Ovary (tissue), 9 donors: ENCODE data around the gene GTPBP6. TPM values are rescaled to one million over a fixed set of nuclear protein-coding genes. Genes with fewer than 3 reads are reported as not detected.
A peak's percentile ranks its signal among the peaks of the same experiment; 100 is the strongest.

Source experiments
- DNase-seq, 5 donors: peaks; one replicate each; pipeline ENCODE4 v3.0.0-alpha.2; 2019 to 2020
- H3K27ac ChIP-seq, 2 donors: fragments of 200-600 bp; one replicate each; pipeline versions ENCODE4 v1.5.1 to v1.8.0; 2019 to 2022
- H3K27me3 ChIP-seq: fragments of 200-600 bp; one replicate; pipeline ENCODE4 v1.8.0; 2022
- H3K36me3 ChIP-seq: fragments of 200-600 bp; sonication (generic); one replicate; pipeline ENCODE4 v1.5.1; 2019
- H3K4me1 ChIP-seq: one replicate; pipeline ENCODE4 v1.8.1; 2013; ENCODE audit warnings: mild to moderate bottlenecking, moderate library complexity; ENCODE audit not compliant: insufficient read depth
- H3K4me3 ChIP-seq: fragments of 200-600 bp; sonication (generic); one replicate; pipeline ENCODE4 v1.5.1; 2017
- H3K9me3 ChIP-seq, 2 donors: fragments of 200-600 bp in 1 of 2; sonication (generic) in 1 of 2; one replicate each; pipeline versions ENCODE4 v1.5.1 to v1.8.1; 2013 to 2019; ENCODE audit warnings: mild to moderate bottlenecking in 1 of 2, moderate library complexity in 1 of 2
- CTCF ChIP-seq, 3 donors: fragments of 450-650 bp in 2 of 3; fragments of 200-600 bp in 1 of 3; IDR thresholded peaks; one replicate each; pipeline versions ENCODE4 v1.5.1 to v1.8.0; 2016 to 2022; ENCODE audit warnings: antibody characterized with exemption in 3 of 3, mild to moderate bottlenecking in 1 of 3
- EP300 ChIP-seq: sonication (generic); formaldehyde crosslinking; IDR thresholded peaks from one replicate; pipeline ENCODE4 v1.6.1; 2017; ENCODE audit warnings: antibody characterized with exemption
- POLR2A ChIP-seq: fragments of 450-650 bp; IDR thresholded peaks from one replicate; pipeline ENCODE4 v1.6.1; 2017; ENCODE audit warnings: antibody characterized with exemption, mild to moderate bottlenecking, moderate library complexity
- WGBS, 3 donors: extraction: QIAGEN DNeasy Blood & Tissue Kit in 1 of 3; methylation state at CpG; one replicate each; pipeline versions ENCODE4 v1.1.5 to v1.1.7; 2013 to 2017; 5-methylcytosine and 5-hydroxymethylcytosine counted together
- intact Hi-C, 4 donors: fragments of 100-400 bp; cut with DNase I; formaldehyde crosslinking; loops; one replicate each; pipeline versions ENCODE4 v1.11.0 to v1.15.1; 2022 to 2023
- polyA plus RNA-seq, 2 donors: library from polyadenylated mRNA; stranded (reverse); fragments of 200-250 nt in 1 of 2; fragments of 350-450 nt in 1 of 2; fragmentation: Illumina TruSeq in 1 of 2; extraction: RNeasy Lipid Tissue Mini Kit (QIAGEN cat#74804) in 1 of 2; gene quantifications; one replicate each; pipeline ENCODE4 v1.2.3, GENCODE V29; 2013 to 2014
- total RNA-seq, 7 donors: library from RNA; depleted of rRNA in 2 of 7; stranded (reverse); fragments of >200 nt in 2 of 7; fragmentation: NEBNext Ultra II Directional in 3 of 7; extraction: Animal tissue kit (Norgen Biotek cat#: 25700) in 3 of 7; gene quantifications; one replicate each; pipeline versions ENCODE4 v1.1.0 to v1.2.4, GENCODE V29; 2016 to 2023
- donor health status: DM: no; HTN: no; CAD: no; lungs with moderate emphysema.
- donor health status: DM: no; HTN: no; CAD: no.
- donor health status: Bipolar disorder and iron deficiency.
- donor health status: DM: yes; HTN: yes; CAD: no.
- donor health status: DM: no; HTN: no; CAD: no.
- donor health status: DM: yes; HTN: yes; CAD: no.

Gene GTPBP6
- total and polyA plus RNA-seq, 9 donors = 7.1 to 69.0 (median 47.8) TPM

GRCh38 chrX:360496-361150 lies 42.0 kb upstream of the GTPBP6 start:
- Histone ChIP-seq H3K36me3 (peaks cover 4% of the 10 kb centered on the region), H3K4me3 (no peak overlapping the region), H3K4me1 (no peaks in the 10 kb centered on the region), H3K9me3 (peaks cover 0 to 8% of the 10 kb centered on the region in 2 donors), H3K27me3 (no peaks in the 10 kb centered on the region), H3K27ac (no peak overlapping the region)
- intact Hi-C loops = no loop called here
- WGBS, 3 donors = 86 to 97% (median 96%) methylated on average over 26 of the region's 26 CpGs
- TF ChIP-seq EP300 = no peak
- no peak for TF ChIP-seq POLR2A
- no peak for TF ChIP-seq CTCF (IDR thresholded peaks at IDR 0.05)
- DNase-seq = no peak

GRCh38 chrX:358651-359143 lies 40.1 kb upstream of the GTPBP6 start:
- no peak overlapping the region for H3K27ac ChIP-seq
- H3K27me3 ChIP-seq = no peaks in the 10 kb centered on the region
- 88 to 92% (median 91%) methylated on average over 49 of the region's 49 CpGs for WGBS, 3 donors
- H3K4me3 ChIP-seq = no peak overlapping the region
- peaks cover 4% of the 10 kb centered on the region for H3K36me3 ChIP-seq
- no peak for DNase-seq
- H3K9me3 ChIP-seq = peaks cover 0 to 8% of the 10 kb centered on the region in 2 donors
- TF ChIP-seq POLR2A = no peak
- no peak for TF ChIP-seq CTCF (IDR thresholded peaks at IDR 0.05)
- no peak for TF ChIP-seq EP300
- intact Hi-C loops = no loop called here
- H3K4me1 ChIP-seq = no peaks in the 10 kb centered on the region

GRCh38 chrX:357693-358471 lies 39.3 kb upstream of the GTPBP6 start:
- DNase-seq = no peak
- Histone ChIP-seq H3K4me1 (no peaks in the 10 kb centered on the region), H3K36me3 (peaks cover 4% of the 10 kb centered on the region), H3K4me3 (no peak overlapping the region), H3K9me3 (peaks cover 0 to 8% of the 10 kb centered on the region in 2 donors), H3K27me3 (no peaks in the 10 kb centered on the region), H3K27ac (no peak overlapping the region)
- 85 to 89% (median 88%) methylated on average over 48 of the region's 48 CpGs for WGBS, 3 donors
- intact Hi-C loops = no loop called here
- TF ChIP-seq CTCF (IDR thresholded peaks at IDR 0.05) (no peak), EP300 (no peak), POLR2A (no peak)

- DNase-seq = peak in 1 of 5 donors; percentile 2
- 90 to 91% (median 90%) methylated on average over 14 of the region's 14 CpGs for whole genome bisulfite sequencing, 3 donors
Measured at GRCh38 chrX:357035-357692, 38.6 kb upstream of the GTPBP6 start.

More at GRCh38 chrX:357035-357692, 38.6 kb upstream of the GTPBP6 start:
- Histone ChIP-seq H3K27ac (no peak overlapping the region), H3K4me3 (no peak overlapping the region), H3K4me1 (no peaks in the 10 kb centered on the region), H3K9me3 (peaks cover 0 to 8% of the 10 kb centered on the region in 2 donors), H3K27me3 (no peaks in the 10 kb centered on the region), H3K36me3 (peaks cover 4% of the 10 kb centered on the region)
- intact Hi-C loops = no loop called here
- TF ChIP-seq EP300 = no peak
- no peak for TF ChIP-seq POLR2A
- TF ChIP-seq CTCF (IDR thresholded peaks at IDR 0.05) = no peak
